ENCODE measurements around the gene PDCL2. TPM values are rescaled to one million over a fixed set of nuclear protein-coding genes. Genes with fewer than 3 reads are reported as not detected.

Gene PDCL2
- total and polyA plus RNA-seq, 2 donors (not counting 1 experiment from before 2014, with no cell fraction given), result not detected

DNA sequence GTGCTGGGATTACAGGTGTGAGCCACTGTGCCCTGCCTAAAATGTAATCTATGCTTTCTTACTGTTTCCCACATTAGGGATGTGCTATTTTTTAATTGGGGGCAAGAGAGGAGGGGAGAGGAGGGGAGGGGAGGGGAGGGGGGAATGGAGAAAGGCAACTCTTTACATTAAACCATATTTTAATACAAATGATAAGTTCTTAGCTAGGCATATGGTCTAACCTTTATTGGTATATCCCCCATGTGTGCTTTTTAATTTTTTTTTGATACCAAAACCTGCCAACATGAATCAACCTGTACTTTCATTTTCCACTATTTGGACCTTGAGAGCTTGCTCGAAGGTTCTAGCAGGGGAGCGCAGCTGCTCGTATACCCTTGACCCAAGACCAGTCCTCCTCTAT, 51.8 kb downstream of the PDCL2 start:
- no peaks in the 10 kb centered on the region for H3K27me3 ChIP-seq (replicated peaks in 1 of 4; ENCODE audit: control extremely low read depth in 1 of 4, control insufficient read depth in 3 of 4, insufficient read depth in 4 of 4, low read length in 3 of 4)
- DNase-seq (no peak), ATAC-seq (ENCODE audit: low read depth) (no peak)
- intact Hi-C loops (cut with micrococcal nuclease), result loop anchor here (5.0 to 10.0 kb wide), 2 partner anchors 327 to 925 kb away; partner anchors contain the start of gene SRP72
- peaks cover 0 to 4% (median 0%) of the 10 kb centered on the region in 3 donors for H3K9me3 ChIP-seq (ENCODE audit: control extremely low read depth in 1 of 3, control insufficient read depth in 2 of 3, insufficient read depth in 1 of 3, low read length in 2 of 3)
- H3K4me1 ChIP-seq (ENCODE audit: control insufficient read depth in 2 of 2, insufficient read depth in 2 of 2, low read length in 2 of 2), result peaks cover 0 to 4% of the 10 kb centered on the region in 2 donors
- Mint-ChIP-seq H3K27ac (no peak overlapping the region), H3K4me1 (peaks cover 26% of the 10 kb centered on the region), H3K4me3 (no peak overlapping the region), H3K27me3 (no peaks in the 10 kb centered on the region), H3K9me3 (ENCODE audit: insufficient read depth) (no peaks in the 10 kb centered on the region)
- no peak overlapping the region for H3K9ac ChIP-seq (ENCODE audit: low read length)
- H3K79me2 ChIP-seq (ENCODE audit: control insufficient read depth, insufficient read depth, low read length), result peaks cover 50% of the 10 kb centered on the region
- TF ChIP-seq EZH2 (IDR thresholded peaks at IDR 0.05; ENCODE audit: borderline replicate concordance, insufficient read depth, low read depth, low read length, poor library complexity, severe bottlenecking), result no peak
- TF ChIP-seq, protein P1, sequence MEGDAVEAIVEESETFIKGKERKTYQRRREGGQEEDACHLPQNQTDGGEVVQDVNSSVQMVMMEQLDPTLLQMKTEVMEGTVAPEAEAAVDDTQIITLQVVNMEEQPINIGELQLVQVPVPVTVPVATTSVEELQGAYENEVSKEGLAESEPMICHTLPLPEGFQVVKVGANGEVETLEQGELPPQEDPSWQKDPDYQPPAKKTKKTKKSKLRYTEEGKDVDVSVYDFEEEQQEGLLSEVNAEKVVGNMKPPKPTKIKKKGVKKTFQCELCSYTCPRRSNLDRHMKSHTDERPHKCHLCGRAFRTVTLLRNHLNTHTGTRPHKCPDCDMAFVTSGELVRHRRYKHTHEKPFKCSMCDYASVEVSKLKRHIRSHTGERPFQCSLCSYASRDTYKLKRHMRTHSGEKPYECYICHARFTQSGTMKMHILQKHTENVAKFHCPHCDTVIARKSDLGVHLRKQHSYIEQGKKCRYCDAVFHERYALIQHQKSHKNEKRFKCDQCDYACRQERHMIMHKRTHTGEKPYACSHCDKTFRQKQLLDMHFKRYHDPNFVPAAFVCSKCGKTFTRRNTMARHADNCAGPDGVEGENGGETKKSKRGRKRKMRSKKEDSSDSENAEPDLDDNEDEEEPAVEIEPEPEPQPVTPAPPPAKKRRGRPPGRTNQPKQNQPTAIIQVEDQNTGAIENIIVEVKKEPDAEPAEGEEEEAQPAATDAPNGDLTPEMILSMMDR (IDR thresholded peaks at IDR 0.05), result no peak
- peaks cover 12% of the 10 kb centered on the region for H4K20me1 ChIP-seq (ENCODE audit: control insufficient read depth, insufficient read depth, low read length, poor library complexity, severe bottlenecking)
- no peak overlapping the region for H3K4me2 ChIP-seq (replicated peaks; ENCODE audit: low read depth, low read length, poor library complexity, severe bottlenecking)
- H3K4me3 ChIP-seq (ENCODE audit: control extremely low read depth in 1 of 5, extremely low read depth in 1 of 5, insufficient read depth in 1 of 5, low read depth in 2 of 5, low read length in 4 of 5), result no peak overlapping the region
- ChIA-PET POLR2A (interaction anchor here (0.5 kb wide), 1 partner anchor 141 kb away, joined by 3 read pairs; no protein-coding TSS in a partner anchor), CTCF (no interaction called here)
- WGBS (ENCODE audit: insufficient coverage), result 100% methylated on average over 3 of the region's 3 CpGs
- no peaks in the 10 kb centered on the region for H3K36me3 ChIP-seq (replicated peaks in 1 of 2; ENCODE audit: control extremely low read depth in 1 of 2, control insufficient read depth in 1 of 2, extremely low read depth in 1 of 2, insufficient read depth in 2 of 2, low read length in 1 of 2)
- no peak overlapping the region for H2AFZ ChIP-seq (ENCODE audit: insufficient read depth, low read depth, low read length, poor library complexity, severe bottlenecking)
- H3K27ac ChIP-seq (ENCODE audit: low read length in 2 of 2), result no peak overlapping the region

DNA sequence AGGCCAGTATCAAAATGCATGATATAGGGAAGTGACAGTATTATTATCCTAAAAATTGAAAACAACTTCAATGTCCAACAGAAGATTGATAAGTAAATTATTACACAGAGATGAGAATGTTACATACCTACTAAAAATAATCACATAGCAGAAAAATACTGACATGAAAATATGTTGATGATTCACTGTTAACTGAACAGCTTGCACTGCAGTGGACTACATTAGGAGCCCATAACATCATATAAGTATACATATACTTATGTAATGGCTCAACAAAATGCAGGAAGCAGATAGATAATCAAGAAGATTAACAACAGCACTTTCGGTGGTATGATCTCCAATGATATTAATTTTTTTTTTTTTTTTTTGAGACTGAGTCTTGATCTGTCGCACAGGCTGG, 52.4 kb downstream of the PDCL2 start:
- no peaks in the 10 kb centered on the region for H3K9me3 Mint-ChIP-seq (ENCODE audit: insufficient read depth)
- DNase-seq, result no peak
- POLR2A ChIA-PET, result no interaction called here
- Histone ChIP-seq H3K36me3 (replicated peaks in 1 of 2; ENCODE audit: control extremely low read depth in 1 of 2, control insufficient read depth in 1 of 2, extremely low read depth in 1 of 2, insufficient read depth in 2 of 2, low read length in 1 of 2) (no peaks in the 10 kb centered on the region), H2AFZ (ENCODE audit: insufficient read depth, low read depth, low read length, poor library complexity, severe bottlenecking) (no peak overlapping the region), H3K9ac (ENCODE audit: low read length) (no peak overlapping the region), H3K9me3 (ENCODE audit: control extremely low read depth in 1 of 3, control insufficient read depth in 2 of 3, insufficient read depth in 1 of 3, low read length in 2 of 3) (peaks cover 0 to 4% (median 0%) of the 10 kb centered on the region in 3 donors), H4K20me1 (ENCODE audit: control insufficient read depth, insufficient read depth, low read length, poor library complexity, severe bottlenecking) (peaks cover 12% of the 10 kb centered on the region), H3K27ac (ENCODE audit: low read length in 2 of 2) (no peak overlapping the region), H3K27me3 (replicated peaks in 1 of 4; ENCODE audit: control extremely low read depth in 1 of 4, control insufficient read depth in 3 of 4, insufficient read depth in 4 of 4, low read length in 3 of 4) (no peaks in the 10 kb centered on the region), H3K79me2 (ENCODE audit: control insufficient read depth, insufficient read depth, low read length) (peaks cover 55% of the 10 kb centered on the region), H3K4me1 (ENCODE audit: control insufficient read depth in 2 of 2, insufficient read depth in 2 of 2, low read length in 2 of 2) (peaks cover 0 to 4% of the 10 kb centered on the region in 2 donors), H3K4me3 (ENCODE audit: control extremely low read depth in 1 of 5, extremely low read depth in 1 of 5, insufficient read depth in 1 of 5, low read depth in 2 of 5, low read length in 4 of 5) (no peak overlapping the region), H3K4me2 (replicated peaks; ENCODE audit: low read depth, low read length, poor library complexity, severe bottlenecking) (no peak overlapping the region)
- CTCF ChIA-PET, result no interaction called here
- no peak overlapping the region for H3K27ac Mint-ChIP-seq
- intact Hi-C loops (cut with micrococcal nuclease), result loop anchor here (5.0 to 10.0 kb wide), 2 partner anchors 328 to 925 kb away; partner anchors contain the start of gene SRP72
- WGBS (ENCODE audit: insufficient coverage), result 100% methylated on average over 1 of the region's 2 CpGs
- no peaks in the 10 kb centered on the region for H3K27me3 Mint-ChIP-seq
- H3K4me3 Mint-ChIP-seq, result no peak overlapping the region
- ATAC-seq (ENCODE audit: low read depth), result no peak
- H3K4me1 Mint-ChIP-seq, result peaks cover 21% of the 10 kb centered on the region
- no peak for TF ChIP-seq EZH2 (IDR thresholded peaks at IDR 0.05; ENCODE audit: borderline replicate concordance, insufficient read depth, low read depth, low read length, poor library complexity, severe bottlenecking)
- TF ChIP-seq, protein P1 (IDR thresholded peaks at IDR 0.05), result no peak
